ENCODE data around the gene C6orf15. TPM values are rescaled to one million over a fixed set of nuclear protein-coding genes. Genes with fewer than 3 reads are reported as not detected.
A peak's percentile ranks its signal among the peaks of the same experiment; 100 is the strongest.

The C6orf15 gene
- total RNA-seq, 1 experiment from 2014 or later, result not detected

- DNase-seq (ENCODE audit: low spot score), result no peak
- ChIA-PET POLR2A (interaction anchor here (0.8 kb wide), 1 partner anchor 28 kb away, joined by 3 read pairs; the partner anchor contains the start of gene PSORS1C1), CTCF (interaction anchor here (0.6 to 3.3 kb wide), 90 partner anchors 8 to 633 kb away, joined by 3 to 100 read pairs (median 5); partner anchors contain the start of genes C6orf15, DDR1, DDX39B and GTF2H4)
- H3K27ac Mint-ChIP-seq, result no peak overlapping the region
- no peaks in the 10 kb centered on the region for H3K36me3 Mint-ChIP-seq
- no peaks in the 10 kb centered on the region for H3K27me3 Mint-ChIP-seq (ENCODE audit: low read depth)
- peaks cover 13% of the 10 kb centered on the region for H3K4me1 Mint-ChIP-seq
- no peak for ATAC-seq
- H3K4me3 Mint-ChIP-seq, result no peak overlapping the region
- no peaks in the 10 kb centered on the region for H3K9me3 Mint-ChIP-seq
- TF ChIP-seq ZMAT4 (CRISPR knock-in tag; IDR thresholded peaks at IDR 0.05) (no peak), MXD4 (CRISPR knock-in tag; IDR thresholded peaks at IDR 0.05; ENCODE audit: borderline replicate concordance) (no peak)
Observed at GRCh38 chr6:31086788-31087440, 25.5 kb downstream of the C6orf15 start.

- Mint-ChIP-seq H3K9me3 (no peaks in the 10 kb centered on the region), H3K4me3 (no peak overlapping the region), H3K4me1 (peaks cover 19% of the 10 kb centered on the region), H3K27ac (no peak overlapping the region), H3K36me3 (no peaks in the 10 kb centered on the region), H3K27me3 (ENCODE audit: low read depth) (no peaks in the 10 kb centered on the region)
- ChIA-PET POLR2A (interaction anchor here (0.5 to 2.2 kb wide), 3 partner anchors 12 to 410 kb away, joined by 3 to 10 read pairs (median 5); no protein-coding TSS in a partner anchor), CTCF (interaction anchor here (0.6 to 1.8 kb wide), 24 partner anchors 8 to 411 kb away, joined by 3 to 12 read pairs (median 4); partner anchors contain the start of genes DDR1, DHX16, GTF2H4 and VARS2)
- peak; percentile 83 for DNase-seq (ENCODE audit: low spot score)
- ATAC-seq, result peak; percentile 78
- TF ChIP-seq ELF4 (CRISPR knock-in tag; IDR thresholded peaks at IDR 0.05; ENCODE audit: low read depth), result no peak
- TF ChIP-seq, protein P1, sequence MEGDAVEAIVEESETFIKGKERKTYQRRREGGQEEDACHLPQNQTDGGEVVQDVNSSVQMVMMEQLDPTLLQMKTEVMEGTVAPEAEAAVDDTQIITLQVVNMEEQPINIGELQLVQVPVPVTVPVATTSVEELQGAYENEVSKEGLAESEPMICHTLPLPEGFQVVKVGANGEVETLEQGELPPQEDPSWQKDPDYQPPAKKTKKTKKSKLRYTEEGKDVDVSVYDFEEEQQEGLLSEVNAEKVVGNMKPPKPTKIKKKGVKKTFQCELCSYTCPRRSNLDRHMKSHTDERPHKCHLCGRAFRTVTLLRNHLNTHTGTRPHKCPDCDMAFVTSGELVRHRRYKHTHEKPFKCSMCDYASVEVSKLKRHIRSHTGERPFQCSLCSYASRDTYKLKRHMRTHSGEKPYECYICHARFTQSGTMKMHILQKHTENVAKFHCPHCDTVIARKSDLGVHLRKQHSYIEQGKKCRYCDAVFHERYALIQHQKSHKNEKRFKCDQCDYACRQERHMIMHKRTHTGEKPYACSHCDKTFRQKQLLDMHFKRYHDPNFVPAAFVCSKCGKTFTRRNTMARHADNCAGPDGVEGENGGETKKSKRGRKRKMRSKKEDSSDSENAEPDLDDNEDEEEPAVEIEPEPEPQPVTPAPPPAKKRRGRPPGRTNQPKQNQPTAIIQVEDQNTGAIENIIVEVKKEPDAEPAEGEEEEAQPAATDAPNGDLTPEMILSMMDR (IDR thresholded peaks at IDR 0.05), result peak; percentile 54
- peak; percentile 90 for TF ChIP-seq ZNF121 (CRISPR knock-in tag; IDR thresholded peaks at IDR 0.05)
- TF ChIP-seq ZNF423 (CRISPR knock-in tag; IDR thresholded peaks at IDR 0.05), result peak; percentile 26; the same call in 1 of the 2 replicates
Observed at GRCh38 chr6:31083742-31084354, 28.5 kb downstream of the C6orf15 start.

- no peak for ATAC-seq
- TF ChIP-seq ELF4 (CRISPR knock-in tag; IDR thresholded peaks at IDR 0.05; ENCODE audit: low read depth), result no peak
- no peak for TF ChIP-seq KAT7 (CRISPR knock-in tag; IDR thresholded peaks at IDR 0.05; ENCODE audit: borderline replicate concordance)
- TF ChIP-seq CBFB (CRISPR knock-in tag; IDR thresholded peaks at IDR 0.05; ENCODE audit: low read depth), result no peak
- TF ChIP-seq ZNF232 (CRISPR knock-in tag; IDR thresholded peaks at IDR 0.05), result no peak
- Mint-ChIP-seq H3K36me3 (no peaks in the 10 kb centered on the region), H3K4me1 (peaks cover 13% of the 10 kb centered on the region), H3K27me3 (ENCODE audit: low read depth) (no peaks in the 10 kb centered on the region), H3K27ac (no peak overlapping the region), H3K4me3 (no peak overlapping the region), H3K9me3 (no peaks in the 10 kb centered on the region)
- ChIA-PET CTCF (interaction anchor here (0.6 to 6.3 kb wide), 7 partner anchors 11 to 403 kb away, joined by 3 to 106 read pairs (median 4); partner anchors contain the start of genes PSORS1C1 and VARS2), POLR2A (no interaction called here)
- DNase-seq (ENCODE audit: low spot score), result no peak
Observed at GRCh38 chr6:31081872-31082271, 30.5 kb downstream of the C6orf15 start.

- TF ChIP-seq, protein P2, sequence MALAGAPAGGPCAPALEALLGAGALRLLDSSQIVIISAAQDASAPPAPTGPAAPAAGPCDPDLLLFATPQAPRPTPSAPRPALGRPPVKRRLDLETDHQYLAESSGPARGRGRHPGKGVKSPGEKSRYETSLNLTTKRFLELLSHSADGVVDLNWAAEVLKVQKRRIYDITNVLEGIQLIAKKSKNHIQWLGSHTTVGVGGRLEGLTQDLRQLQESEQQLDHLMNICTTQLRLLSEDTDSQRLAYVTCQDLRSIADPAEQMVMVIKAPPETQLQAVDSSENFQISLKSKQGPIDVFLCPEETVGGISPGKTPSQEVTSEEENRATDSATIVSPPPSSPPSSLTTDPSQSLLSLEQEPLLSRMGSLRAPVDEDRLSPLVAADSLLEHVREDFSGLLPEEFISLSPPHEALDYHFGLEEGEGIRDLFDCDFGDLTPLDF (CRISPR knock-in tag; IDR thresholded peaks at IDR 0.05), result no peak
- TF ChIP-seq ZBTB43 (CRISPR knock-in tag; IDR thresholded peaks at IDR 0.05) (no peak), RORB (CRISPR knock-in tag; IDR thresholded peaks at IDR 0.05) (no peak), SP1 (CRISPR knock-in tag; conservative IDR thresholded peaks at IDR 0.05) (no peak), ZNF138 (CRISPR knock-in tag; conservative IDR thresholded peaks at IDR 0.05) (no peak), ZBTB21 (CRISPR knock-in tag; IDR thresholded peaks at IDR 0.05; ENCODE audit: borderline replicate concordance) (no peak), ZMAT4 (CRISPR knock-in tag; IDR thresholded peaks at IDR 0.05) (no peak), GABPB1 (CRISPR knock-in tag; IDR thresholded peaks at IDR 0.05) (no peak)
- TF ChIP-seq, protein P1 (IDR thresholded peaks at IDR 0.05), result peak; percentile 39
- Mint-ChIP-seq H3K9me3 (no peaks in the 10 kb centered on the region), H3K36me3 (no peaks in the 10 kb centered on the region), H3K27me3 (ENCODE audit: low read depth) (no peaks in the 10 kb centered on the region), H3K27ac (no peak overlapping the region), H3K4me3 (no peak overlapping the region), H3K4me1 (peaks cover 11% of the 10 kb centered on the region)
- DNase-seq (ENCODE audit: low spot score), result peak; percentile 80
- ChIA-PET POLR2A (interaction anchor here (0.7 to 1.4 kb wide), 3 partner anchors 9 to 34 kb away, joined by 3 to 7 read pairs (median 6); no protein-coding TSS in a partner anchor), CTCF (interaction anchor here (0.5 to 6.3 kb wide), 71 partner anchors 8 to 613 kb away, joined by 3 to 106 read pairs (median 5); partner anchors contain the start of genes DHX16, GTF2H4, IER3 and MUCL3)
- peak; percentile 82 for ATAC-seq
Observed at GRCh38 chr6:31079656-31080261, 32.6 kb downstream of the C6orf15 start.

Measured in WTC11 (cell line).